Epithelial cell of proximal tubule (primary cell): ENCODE measurements around the gene ARAP3. TPM values are rescaled to one million over a fixed set of nuclear protein-coding genes. Genes with fewer than 3 reads are reported as not detected.

Experiments used
- DNase-seq: peaks from one replicate; pipeline ENCODE4 v3.0.0-alpha.2; 2011; ENCODE audit warnings: low read depth
- H3K4me3 ChIP-seq: 2 replicates; pipeline ENCODE4 v1.5.1; 2011; ENCODE audit warnings: low read depth, mild to moderate bottlenecking, low read length
- CTCF ChIP-seq: conservative IDR thresholded peaks from 2 replicates; pipeline ENCODE4 v1.5.1; 2012; ENCODE audit warnings: low read depth, mild to moderate bottlenecking, low read length
- total RNA-seq: library from RNA; depleted of rRNA; stranded (reverse); fragments of >200 nt; gene quantifications from 2 replicates; pipeline ENCODE4 v1.2.3, GENCODE V29; 2015

ARAP3 gene
- total RNA-seq, 1 donor from 2014 or later, result 11.3 TPM

GRCh38 chr5:141633871-141634561 is 48.0 kb downstream of the ARAP3 start:
- TF ChIP-seq CTCF, result no peak
- no peak overlapping the region for H3K4me3 ChIP-seq
- no peak for DNase-seq

GRCh38 chr5:141632650-141633049 is 49.4 kb downstream of the ARAP3 start:
- no peak for DNase-seq
- no peak overlapping the region for H3K4me3 ChIP-seq
- TF ChIP-seq CTCF, result no peak

- no peak for TF ChIP-seq CTCF
- no peak for DNase-seq
- no peak overlapping the region for H3K4me3 ChIP-seq
Measured at GRCh38 chr5:141630570-141631140, 51.4 kb downstream of the ARAP3 start.

GRCh38 chr5:141628175-141628788 is 53.7 kb downstream of the ARAP3 start:
- TF ChIP-seq CTCF, result no peak
- DNase-seq, result no peak
- H3K4me3 ChIP-seq, result no peak overlapping the region

GRCh38 chr5:141623611-141624010 is 58.4 kb downstream of the ARAP3 start:
- no peak overlapping the region for H3K4me3 ChIP-seq
- no peak for TF ChIP-seq CTCF
- no peak for DNase-seq

GRCh38 chr5:141623186-141623585 is 58.8 kb downstream of the ARAP3 start:
- DNase-seq, result no peak
- no peak for TF ChIP-seq CTCF
- no peak overlapping the region for H3K4me3 ChIP-seq
